Heart left ventricle (tissue), 13 donors: Measurements from ENCODE around the gene P2RY14.

Experiments
- CTCF ChIP-seq, 12 donors: fragments of 200-600 bp; sonication (generic) in 4 of 12; IDR thresholded peaks; one replicate each; pipeline versions ENCODE4 v1.5.0 to v1.8.0; 2018 to 2022; ENCODE audit warnings: antibody characterized with exemption in 12 of 12, mild to moderate bottlenecking in 5 of 12
- POLR2A ChIP-seq, 2 donors: fragments of 450-650 bp; IDR thresholded peaks; one replicate each; pipeline ENCODE4 v1.6.1; 2017; ENCODE audit warnings: antibody characterized with exemption in 2 of 2, mild to moderate bottlenecking in 2 of 2, moderate library complexity in 2 of 2
- donor health status: ischemic (EF 13 %, LVEDD 7.1; RV severe dilation, severe dysfunction).
- donor health status: DM: no; HTN: yes; CAD: no.
- donor health status: DM: no; HTN: no; CAD: no.
- donor health status: ischemic (EF 25% LVEDD 6.9; RV normal size, moderate dysfunction).
- donor health status: ischemic (EF 25% LVEDD 5.7; RV mildly dilated, moderate dysfunction).
- donor health status: ischemic (EF 35%, LVEDD 5.7; RV mildly dilated, moderate dysfunction).
- donor health status: nonischemic (EF 11% LVEDD 7.7; RV severe dilation, severe dysfunction).
- donor health status: DM: yes; HTN: yes; CAD: no.
- donor health status: PGD.
- donor health status: ischemic (EF 29% LVEDD 5.4; RV normal size, mild dysfunction).
- donor health status: nonischemic (EF 23%, LVEDD 6.1; RV moderate dilation, normal function).

- TF ChIP-seq POLR2A (IDR thresholded peaks at IDR 0.05), result no peak
- no peak for TF ChIP-seq CTCF (IDR thresholded peaks at IDR 0.05)
Observed at GRCh38 chr3:151300539-151300938, 22.2 kb upstream of the P2RY14 start.
